SK-N-MC (cell line): ENCODE data around the gene IER3IP1.

ENCODE experiments used
- EZH2 ChIP-seq: fragments of 200-600 bp; sonication (generic); IDR thresholded peaks from one replicate; pipeline ENCODE4 v1.6.1; 2017; ENCODE audit warnings: antibody characterized with exemption
- FOXP2 ChIP-seq: optimal IDR thresholded peaks from 2 replicates; pipeline ENCODE3; 2011; ENCODE audit warnings: mild to moderate bottlenecking, moderate library complexity; ENCODE audit not compliant: insufficient read depth; ENCODE audit errors: extremely low read length, control extremely low read depth
- POLR2AphosphoS5 ChIP-seq: IDR thresholded peaks from 2 replicates; pipeline ENCODE4 v1.6.1; 2012; ENCODE audit warnings: mild to moderate bottlenecking, low read depth, low read length, borderline replicate concordance

- TF ChIP-seq EZH2 = no peak
- no peak for TF ChIP-seq POLR2AphosphoS5
- TF ChIP-seq FOXP2 = no peak
Measured at GRCh38 chr18:47108373-47108772, 67.8 kb downstream of the IER3IP1 start.
